Stimulated activated CD4-positive, alpha-beta T cell treated with anti-CD3 and anti-CD28 coated beads, Interleukin-1b, Interleukin-23, amount 100 ng/mL, for 1 hour (primary cell): ENCODE data around the gene BIVM.
"Not testable (repeated sequence)": the region's sequence is repeated elsewhere in the genome, so short reads cannot be mapped to it uniquely, and the experiment has no call there.

ENCODE experiments used
- DNase-seq, 2 donors: peaks; one replicate each; pipeline ENCODE4 v3.0.0-alpha.2; 2020; ENCODE audit warnings: low read depth in 2 of 2

Gene BIVM, protein sequence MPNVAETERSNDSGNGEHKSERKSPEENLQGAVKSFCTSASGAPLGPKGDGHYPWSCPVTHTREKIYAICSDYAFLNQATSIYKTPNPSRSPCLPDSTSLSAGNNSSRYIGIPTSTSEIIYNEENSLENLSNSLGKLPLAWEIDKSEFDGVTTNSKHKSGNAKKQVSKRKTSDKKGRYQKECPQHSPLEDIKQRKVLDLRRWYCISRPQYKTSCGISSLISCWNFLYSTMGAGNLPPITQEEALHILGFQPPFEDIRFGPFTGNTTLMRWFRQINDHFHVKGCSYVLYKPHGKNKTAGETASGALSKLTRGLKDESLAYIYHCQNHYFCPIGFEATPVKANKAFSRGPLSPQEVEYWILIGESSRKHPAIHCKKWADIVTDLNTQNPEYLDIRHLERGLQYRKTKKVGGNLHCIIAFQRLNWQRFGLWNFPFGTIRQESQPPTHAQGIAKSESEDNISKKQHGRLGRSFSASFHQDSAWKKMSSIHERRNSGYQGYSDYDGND

DNA sequence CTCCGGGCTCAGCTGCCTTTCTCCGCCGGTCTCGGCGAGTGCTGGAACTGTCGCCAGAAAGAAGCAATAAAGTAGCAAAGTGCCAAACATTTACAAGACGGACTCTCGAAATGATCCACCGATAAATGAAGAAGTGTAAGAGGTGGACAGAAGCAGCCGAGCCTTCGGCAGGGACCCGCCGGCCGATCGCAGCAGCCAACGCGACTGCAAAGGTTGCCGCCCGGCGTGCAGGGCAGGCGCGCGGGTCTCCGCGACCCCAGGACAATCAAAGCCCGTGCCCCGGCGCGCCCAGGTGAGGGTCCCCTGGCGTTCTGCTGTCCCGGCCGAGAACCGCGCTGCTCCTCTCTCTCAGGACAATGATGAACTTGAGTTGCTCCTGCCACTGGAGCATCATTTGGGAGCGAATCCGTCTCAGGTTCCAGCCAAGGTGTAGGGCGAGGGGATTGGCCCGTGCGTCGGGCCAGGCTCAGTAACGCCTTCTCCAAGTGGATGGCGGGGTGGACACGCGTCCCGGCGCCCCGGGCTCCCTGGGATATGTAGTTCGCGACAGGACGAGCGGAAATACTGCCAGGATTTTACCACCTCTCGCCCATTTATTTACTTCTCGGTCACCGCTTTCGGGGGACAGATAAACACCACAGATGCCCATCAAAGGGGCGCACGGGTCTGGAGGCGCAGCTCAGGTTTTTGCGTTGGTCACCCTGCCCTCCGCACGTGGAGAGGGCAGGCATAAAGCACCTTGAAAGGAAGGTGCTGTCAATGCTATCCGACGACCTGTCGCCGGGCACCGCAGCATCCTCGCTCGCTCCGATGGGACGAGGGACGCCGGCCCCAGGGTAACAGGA is at the start of gene BIVM, which contains the start of gene POGLUT2:
BIVM (plus strand) TSS at position 539 of the 845 bp plus-strand sequence. CDS start 8,149 bp downstream, outside the sequence.
POGLUT2 (minus strand) TSS at position 396 of the 845 bp plus-strand sequence; CDS start at position 90, 306 bp downstream.
- no peak for DNase-seq

DNA sequence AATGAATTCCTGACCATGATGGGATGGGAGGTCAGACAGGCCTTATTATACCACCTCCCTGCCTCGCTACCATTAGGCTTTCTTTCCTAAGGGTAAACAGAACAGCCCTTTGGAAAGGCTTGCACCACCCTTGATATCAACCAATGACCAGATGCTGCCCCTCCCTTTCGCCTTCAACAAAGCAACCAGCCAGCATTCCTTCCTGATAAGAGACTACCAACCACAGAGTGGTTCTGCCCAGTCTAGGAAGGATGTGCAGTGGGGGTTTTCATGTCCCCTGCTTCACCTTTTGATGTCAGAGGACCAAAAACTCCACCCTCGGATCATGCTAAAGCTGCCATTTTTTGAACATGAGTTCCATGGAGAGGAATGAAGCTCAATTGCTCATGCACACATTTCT is 47.0 kb upstream of the BIVM start:
- no peak for DNase-seq

DNA sequence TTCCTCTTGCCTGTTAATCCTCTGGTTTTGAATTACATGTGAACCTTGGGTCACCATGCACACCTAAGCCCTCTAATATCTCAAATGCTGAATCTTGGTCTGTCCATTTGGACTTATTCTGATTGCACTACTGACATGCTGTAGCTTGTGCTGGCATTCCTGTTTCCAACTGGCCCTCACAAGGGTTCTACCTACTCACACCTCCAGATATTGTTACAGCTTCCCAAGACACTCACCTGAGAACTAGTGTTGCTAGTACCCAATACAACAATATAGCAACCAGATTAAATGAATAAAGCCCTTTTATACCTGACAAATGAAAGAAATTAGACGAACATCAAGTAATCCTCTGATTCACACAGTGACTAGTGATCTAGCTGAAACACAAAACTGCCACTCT is 41.9 kb upstream of the BIVM start:
- DNase-seq, result no peak

DNA sequence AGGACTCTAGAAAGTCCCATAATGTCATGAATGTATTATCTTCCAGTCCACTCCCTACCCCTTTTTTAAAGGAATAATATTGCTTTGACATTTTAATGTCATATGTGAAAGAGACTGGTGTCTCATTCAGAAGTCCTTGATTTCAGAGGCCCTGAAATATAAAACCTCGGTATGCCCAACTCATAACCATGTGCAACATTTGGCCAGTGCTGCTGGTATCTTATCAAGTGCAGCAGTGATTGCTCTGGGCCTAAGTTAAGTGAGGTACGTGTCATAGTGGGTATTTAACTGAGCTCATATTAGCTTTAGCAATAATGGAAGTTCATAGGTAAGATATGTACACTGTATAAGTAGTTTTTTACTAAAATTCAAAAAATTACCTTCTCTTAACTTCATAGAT is 40.1 kb upstream of the BIVM start:
- DNase-seq, result no peak

DNA sequence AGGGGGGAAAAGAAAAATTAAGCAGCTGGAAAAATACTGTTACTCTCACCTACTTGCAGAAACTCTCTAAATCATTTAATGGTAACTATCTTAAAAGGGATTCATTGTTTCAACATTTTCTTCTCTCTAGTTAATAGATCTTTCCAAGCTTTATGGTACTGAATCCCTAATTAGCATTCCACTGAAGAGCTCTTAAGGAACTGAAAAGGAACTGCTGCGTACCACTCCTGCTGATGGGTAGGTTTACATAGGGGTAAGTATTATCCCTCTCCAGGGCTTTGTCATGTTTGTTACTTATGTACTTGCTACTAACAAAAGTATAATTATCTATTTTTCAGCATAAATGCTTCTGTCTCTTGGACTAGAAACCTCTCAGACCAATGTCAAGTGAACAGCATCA is 37.8 kb upstream of the BIVM start:
- DNase-seq, result no peak

DNA sequence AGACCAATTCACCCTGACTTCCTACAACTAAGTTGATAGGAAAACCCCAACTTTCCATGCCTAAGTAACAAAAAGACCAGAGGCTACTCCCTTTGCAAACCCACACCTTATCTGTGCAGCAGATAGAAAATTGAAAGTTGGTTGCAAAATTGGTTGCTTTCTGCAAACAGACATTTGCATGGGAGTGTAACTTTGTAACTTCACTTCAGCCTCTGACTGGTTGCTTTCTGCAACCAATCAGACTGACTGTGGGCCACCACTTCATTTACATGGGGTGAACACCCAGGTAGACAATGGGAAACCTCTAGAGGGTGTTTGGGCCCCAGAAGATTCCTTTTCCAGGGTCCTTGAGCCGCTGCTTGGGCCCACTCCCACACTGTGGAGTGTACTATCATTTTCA is 35.2 kb upstream of the BIVM start:
- no peak for DNase-seq

DNA sequence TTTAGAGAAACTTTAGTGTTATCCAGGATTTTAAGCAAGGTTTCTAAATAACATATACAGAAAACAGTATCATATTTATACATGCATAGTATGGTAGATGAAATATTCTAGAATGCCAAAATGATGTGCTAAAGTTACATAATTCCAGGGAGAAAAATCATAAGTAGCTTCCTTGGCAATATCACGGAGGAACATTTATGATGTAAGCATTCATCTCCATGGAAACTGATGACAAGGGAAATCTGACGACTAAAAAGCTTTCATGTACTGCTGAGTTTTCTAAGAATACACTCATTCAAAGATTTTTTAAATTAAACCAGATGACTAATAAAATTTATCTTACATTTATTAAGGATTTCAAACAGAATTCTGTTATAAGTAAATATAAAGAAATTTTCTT is 30.0 kb upstream of the BIVM start:
- no peak for DNase-seq

DNA sequence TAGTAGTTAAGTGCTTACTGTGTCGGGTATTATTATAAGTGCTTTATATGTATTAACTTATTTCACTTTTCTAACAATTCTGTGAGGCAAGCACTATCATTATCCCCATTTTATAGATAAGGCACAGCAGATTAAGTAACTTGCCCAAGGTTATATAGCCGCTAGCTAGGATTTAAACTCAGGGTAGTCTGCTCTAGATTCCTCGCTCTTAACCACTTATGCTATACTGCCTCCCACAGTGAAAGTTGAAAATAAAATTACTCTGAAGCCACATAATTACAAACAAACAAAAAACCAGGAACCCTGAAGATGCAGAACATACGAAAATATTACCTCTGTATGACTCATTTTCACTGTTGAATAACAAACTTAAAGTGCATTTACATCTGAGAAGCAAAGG is 29.2 kb upstream of the BIVM start:
- no peak for DNase-seq

DNA sequence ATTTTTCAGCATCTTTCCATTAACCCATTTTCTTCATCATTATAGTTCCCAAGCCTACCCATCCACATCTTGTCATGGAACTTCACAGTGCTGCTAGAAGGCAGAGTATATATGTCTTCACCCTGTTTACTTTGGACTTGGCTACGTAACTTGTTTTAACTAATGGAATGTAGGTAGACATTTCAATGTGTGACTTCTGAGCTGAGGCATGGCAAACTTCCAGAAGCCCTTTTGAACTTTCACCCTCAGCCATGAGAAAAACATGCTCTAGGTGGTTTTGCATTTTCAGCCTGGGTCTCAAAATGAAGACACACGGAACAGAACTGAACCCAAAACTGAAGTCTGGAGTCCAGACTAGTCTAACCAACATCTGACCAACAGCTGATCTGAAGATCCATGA is 28.5 kb upstream of the BIVM start:
- DNase-seq, result no peak

DNA sequence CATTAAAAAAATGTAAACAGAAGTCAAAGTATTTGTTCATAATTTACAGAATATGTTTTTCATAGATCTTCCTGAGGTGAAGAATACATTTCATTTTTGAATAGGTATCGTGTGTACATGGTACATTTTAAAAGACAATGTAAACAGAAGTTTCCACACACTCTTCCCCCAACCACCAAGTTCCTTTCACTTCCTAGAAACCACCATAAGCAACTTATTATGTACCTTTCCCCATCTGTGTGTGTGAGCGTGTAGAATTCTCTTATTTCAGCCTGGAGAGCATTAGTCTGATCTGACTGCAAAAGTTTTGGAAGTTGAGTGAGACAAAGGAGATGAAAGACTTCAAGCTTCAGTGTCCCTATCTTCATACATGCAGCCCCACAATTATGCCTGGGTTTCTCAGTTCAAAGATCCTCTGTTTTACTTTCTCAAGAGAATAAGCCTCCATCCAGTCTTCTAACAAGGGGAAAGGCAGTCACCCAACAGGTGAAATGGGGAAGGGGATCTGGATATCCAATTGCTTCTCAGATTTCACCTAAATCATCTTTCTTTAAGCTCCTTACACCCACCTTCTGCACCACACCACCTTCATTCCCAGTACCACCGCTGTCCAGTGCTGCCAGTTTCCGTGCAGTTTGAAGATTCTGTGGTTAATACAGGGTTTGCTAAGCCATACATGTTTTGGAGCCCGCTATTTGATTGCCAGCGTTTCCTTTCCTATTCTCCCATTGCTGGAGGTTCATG is 27.4 kb upstream of the BIVM start:
- no peak for DNase-seq

DNA sequence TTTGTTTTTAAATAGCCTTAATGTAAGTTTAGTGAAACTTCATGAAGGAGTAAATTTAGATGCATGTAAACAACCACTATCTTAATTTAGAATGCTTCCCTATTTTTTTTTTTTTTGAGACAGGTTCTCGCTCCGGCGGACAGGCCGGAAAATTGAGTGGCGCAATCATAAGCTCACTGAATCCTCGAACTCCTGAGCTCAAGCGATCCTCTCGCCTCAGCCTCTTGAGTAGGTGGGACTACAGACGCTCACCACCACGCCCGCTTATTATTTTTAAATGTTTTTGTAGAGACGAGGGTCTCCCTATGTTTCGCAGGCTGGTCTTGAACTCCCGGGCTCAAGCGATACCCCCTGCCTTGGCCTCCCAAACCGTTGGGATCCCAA is 26.9 kb upstream of the BIVM start:
- DNase-seq, result no peak

DNA sequence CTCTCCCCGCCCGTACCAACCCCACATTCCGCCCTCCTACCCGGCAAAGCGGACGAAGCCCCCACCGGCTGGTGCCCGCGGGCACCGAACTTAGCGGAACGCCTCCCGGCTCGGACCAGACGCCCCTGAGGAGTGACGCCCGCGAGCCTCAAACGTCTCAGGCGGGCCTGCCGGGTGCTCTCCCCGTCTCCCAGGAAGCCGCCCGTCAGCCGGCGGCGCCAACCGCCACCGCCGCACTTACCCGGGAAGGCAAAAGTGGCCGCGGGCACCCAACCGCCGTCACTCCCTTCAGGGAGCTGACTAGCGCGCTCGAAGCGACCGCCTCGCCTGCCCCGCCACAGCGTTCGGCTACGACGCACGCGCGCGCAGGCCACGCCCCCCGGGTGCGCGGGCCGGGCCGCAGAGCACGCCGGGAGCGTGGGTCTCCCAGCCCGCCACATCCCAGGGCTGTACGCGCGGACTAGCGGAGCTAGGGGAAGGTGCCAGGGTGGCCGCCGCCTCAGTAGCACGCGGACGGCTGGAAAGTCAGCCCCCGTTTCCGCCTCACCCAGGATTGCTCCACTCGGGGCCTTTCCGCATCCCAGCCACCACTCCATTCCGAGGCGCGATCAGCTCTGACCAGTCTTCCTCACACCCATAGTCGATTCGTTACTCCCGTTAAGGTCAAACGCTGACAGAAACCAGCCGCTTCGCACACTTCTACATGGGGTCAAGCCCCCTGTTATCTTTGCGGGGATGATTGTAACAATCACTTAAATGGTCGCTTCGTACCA is 25.3 kb upstream of the BIVM start, which contains the start of gene TEX30:
TEX30 (minus strand) TSS at position 346 of the 773 bp plus-strand sequence. CDS start 3,760 bp downstream, outside the sequence.
- peak; percentile 69 to 79 for DNase-seq

DNA sequence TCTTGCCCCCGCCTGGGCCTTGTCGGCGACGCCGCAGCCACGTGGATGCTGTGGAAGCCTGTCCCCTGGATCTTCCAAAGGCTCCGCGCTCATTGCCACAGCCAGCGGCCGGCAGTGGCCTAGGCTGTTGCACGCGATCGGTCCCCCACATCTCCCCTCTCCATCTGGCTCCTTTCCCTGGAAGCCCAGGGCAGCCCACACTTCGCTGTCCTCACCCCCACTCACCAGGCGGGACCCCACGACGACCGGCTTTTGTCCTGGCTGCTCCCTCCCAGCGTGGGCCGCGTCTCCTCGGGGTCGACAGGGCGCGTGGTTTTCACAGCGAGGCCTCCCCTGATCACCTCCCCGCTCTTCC is 24.7 kb upstream of the BIVM start:
- no peak for DNase-seq

DNA sequence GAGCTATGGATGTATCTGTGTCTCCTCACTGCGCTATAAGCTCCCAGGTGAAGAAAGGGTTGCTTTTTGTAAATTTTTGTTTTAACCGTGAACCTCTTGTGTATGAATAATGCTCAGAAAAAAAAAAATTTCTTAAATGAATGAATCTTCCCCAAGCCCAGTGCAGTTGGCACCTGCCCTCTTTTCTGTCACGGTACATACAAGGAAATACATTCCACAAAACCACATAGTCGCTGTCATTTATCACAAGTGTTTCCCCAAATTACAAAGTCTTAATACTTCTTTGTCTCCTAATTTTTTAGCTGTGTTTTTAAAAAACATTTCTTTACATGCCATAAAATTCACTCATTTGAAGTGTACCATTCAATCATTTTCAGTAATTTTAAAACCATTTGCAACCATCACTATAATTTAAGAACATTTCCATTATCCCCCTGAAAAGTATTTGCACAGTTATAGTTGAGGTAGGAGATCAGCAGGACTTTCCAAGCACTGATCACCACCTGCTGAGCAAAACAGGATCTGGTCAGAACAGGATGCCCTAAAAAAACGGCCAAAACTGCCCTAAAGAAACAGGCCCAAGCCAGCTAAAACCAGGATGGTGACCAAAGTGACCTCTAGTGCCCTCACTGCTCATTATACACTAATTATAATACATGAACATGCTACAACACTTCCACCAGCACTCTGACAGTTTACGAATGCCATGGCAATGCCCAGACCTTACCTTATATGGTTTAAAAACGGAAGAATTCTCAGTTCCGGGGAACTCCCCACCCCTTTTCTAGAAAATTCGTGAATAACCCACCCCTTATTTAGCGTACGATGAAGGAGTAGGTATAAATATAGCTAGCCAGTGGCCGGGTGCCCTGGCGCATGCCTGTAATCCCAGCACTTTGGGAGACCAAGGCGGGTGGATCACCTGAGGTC is 24.1 kb upstream of the BIVM start:
- no peak for DNase-seq

DNA sequence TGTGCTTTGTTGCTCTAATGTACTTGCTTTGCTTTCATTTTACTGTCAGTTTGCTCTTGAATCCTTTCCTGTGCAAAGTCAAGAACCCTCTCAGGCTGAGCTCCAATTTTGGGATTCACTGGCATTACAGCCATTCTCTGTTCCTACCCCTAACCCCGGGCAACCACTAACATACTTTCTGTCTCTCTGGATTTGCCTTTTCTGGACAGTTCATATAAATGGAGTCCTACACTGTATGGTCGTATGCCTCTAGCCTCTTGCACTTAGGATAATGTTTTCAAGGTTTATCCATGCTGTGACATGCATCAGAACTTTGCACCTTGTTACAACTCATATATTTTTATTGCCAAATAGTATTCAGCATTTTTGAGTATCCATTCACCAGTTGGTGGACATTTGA is 22.6 kb upstream of the BIVM start:
- DNase-seq, result no peak

DNA sequence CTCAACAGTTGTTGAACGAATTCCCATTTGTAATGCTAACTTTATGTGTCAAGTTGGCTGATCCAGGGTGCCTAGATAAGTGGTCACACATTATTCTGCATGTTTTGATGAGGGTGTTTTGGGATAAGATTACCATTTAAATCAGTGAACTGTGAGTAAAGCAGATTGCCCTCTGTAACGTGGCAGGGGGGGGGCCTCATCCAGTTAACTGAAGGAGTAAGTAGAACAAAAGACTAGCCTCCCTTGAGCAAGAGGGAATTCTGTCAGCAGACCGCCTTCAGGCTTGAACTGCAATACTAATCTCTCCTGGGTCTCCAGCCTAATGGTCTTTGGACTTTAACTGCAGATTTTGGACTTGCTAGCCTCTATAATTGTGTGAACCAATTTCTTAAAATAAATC is 21.2 kb upstream of the BIVM start:
- no peak for DNase-seq

DNA sequence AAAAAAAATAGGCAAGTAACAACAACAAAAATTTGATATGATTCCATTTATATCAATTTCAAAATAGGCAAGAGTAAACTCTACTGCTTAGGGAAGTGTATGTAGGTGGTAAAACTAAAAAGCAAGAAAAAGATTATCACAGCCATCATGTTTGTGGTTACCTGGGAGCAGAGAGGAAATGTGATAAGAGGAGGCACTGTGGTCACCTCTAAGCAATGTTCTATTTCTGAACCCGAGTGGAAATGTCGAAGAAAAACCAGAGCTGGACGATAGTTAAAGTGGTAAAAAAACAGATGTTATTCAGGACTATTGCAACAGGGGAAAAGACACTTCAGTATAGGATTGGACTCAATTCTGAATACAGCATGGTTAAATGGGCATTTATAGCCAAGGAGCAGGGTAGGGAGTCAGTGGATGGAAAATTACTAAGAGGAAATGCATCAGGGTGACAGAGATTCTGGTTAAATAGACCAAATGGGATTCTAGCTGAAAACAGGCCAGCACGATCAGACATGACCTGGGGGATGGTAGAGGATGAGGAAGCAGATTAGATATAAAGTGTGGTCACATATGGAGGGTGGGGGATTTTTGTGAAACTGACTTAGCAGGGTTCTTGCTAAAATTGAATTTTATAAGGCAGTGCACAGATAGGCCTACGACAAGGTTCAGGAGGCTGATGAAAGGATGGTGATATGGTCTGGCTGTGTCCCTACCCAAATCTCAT is 19.3 kb upstream of the BIVM start:
- no peak for DNase-seq

DNA sequence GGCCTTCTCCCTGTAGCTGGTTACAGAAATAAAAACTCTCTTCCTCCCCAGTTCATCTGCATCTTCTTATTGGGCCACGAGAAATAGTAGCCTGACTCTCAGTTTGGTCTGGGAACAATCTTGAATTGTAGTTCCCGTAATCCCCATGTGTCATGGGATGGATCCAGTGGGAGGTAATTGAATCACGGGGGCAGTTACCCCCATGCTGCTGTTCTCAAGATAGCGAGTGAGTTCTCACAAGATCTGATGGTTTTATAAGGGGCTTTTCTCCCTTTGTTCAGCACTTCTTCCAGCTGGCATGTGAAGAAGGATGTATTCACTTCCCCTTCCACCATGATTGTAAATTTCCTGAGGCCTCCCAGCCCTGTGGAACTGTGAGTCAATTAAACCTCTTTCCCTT is 18.3 kb upstream of the BIVM start:
- not testable (repeated sequence) for DNase-seq

DNA sequence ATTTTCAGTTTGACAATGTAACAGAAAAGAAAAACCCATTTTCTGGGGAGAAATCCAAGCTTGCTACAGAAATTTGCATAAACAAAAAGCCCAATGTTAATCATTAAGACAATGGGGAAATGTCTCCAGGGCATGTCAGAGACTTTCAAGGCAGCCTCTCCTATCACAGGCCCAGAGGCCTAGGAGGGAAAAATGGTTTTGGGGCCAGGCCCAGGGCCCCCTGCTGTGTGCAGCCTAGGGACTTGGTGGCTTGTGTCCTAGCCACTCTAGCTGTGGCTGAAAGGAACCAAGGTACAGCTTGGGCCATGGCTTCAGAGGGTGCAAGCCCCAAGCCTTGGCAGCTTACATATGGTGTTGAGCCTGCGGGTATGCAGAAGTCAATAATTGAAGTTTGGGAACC is 17.3 kb upstream of the BIVM start:
- DNase-seq, result no peak
